CD1c-positive myeloid dendritic cell (primary cell): Measurements from ENCODE around the gene ARHGEF10L.
A peak's percentile ranks its signal among the peaks of the same experiment; 100 is the strongest.

Experiments used
- DNase-seq: peaks from one replicate; pipeline ENCODE4 v3.0.0-alpha.2; 2016; ENCODE audit errors: extremely low spot score

Gene ARHGEF10L

GRCh38 chr1:17655169-17655568 is 115.7 kb downstream of the ARHGEF10L start:
- DNase-seq: no peak

GRCh38 chr1:17655922-17656321 is 116.4 kb downstream of the ARHGEF10L start:
- DNase-seq: no peak

GRCh38 chr1:17657436-17657835 is 117.9 kb downstream of the ARHGEF10L start:
- DNase-seq: no peak

GRCh38 chr1:17658837-17659236 is 119.3 kb downstream of the ARHGEF10L start:
- peak; percentile 66 for DNase-seq

GRCh38 chr1:17661546-17662157 is 122.2 kb downstream of the ARHGEF10L start:
- DNase-seq: peak; percentile 76

GRCh38 chr1:17662296-17662695 is 122.8 kb downstream of the ARHGEF10L start:
- no peak for DNase-seq

GRCh38 chr1:17662786-17663185 is 123.3 kb downstream of the ARHGEF10L start:
- DNase-seq: no peak

- no peak for DNase-seq
Observed at GRCh38 chr1:17663646-17664045, 124.1 kb downstream of the ARHGEF10L start.

GRCh38 chr1:17664322-17664721 is 124.8 kb downstream of the ARHGEF10L start:
- no peak for DNase-seq

- DNase-seq: no peak
Observed at GRCh38 chr1:17665054-17665453, 125.6 kb downstream of the ARHGEF10L start.

GRCh38 chr1:17665950-17666720 is 126.6 kb downstream of the ARHGEF10L start:
- no peak for DNase-seq

GRCh38 chr1:17667641-17668040 is 128.1 kb downstream of the ARHGEF10L start:
- no peak for DNase-seq

- no peak for DNase-seq
Observed at GRCh38 chr1:17668195-17668594, 128.7 kb downstream of the ARHGEF10L start.

- DNase-seq: no peak
Observed at GRCh38 chr1:17668624-17669175, 129.2 kb downstream of the ARHGEF10L start.

- no peak for DNase-seq
Observed at GRCh38 chr1:17669305-17669704, 129.8 kb downstream of the ARHGEF10L start.

- DNase-seq: no peak
Observed at GRCh38 chr1:17669866-17670451, 130.5 kb downstream of the ARHGEF10L start.

- no peak for DNase-seq
Observed at GRCh38 chr1:17670587-17671313, 131.3 kb downstream of the ARHGEF10L start.

GRCh38 chr1:17671314-17671705 is 131.8 kb downstream of the ARHGEF10L start:
- DNase-seq: no peak

- no peak for DNase-seq
Observed at GRCh38 chr1:17671741-17672140, 132.2 kb downstream of the ARHGEF10L start.

- DNase-seq: no peak
Observed at GRCh38 chr1:17672226-17672625, 132.7 kb downstream of the ARHGEF10L start.

GRCh38 chr1:17673329-17674072 is 134.0 kb downstream of the ARHGEF10L start:
- peak; percentile 39 for DNase-seq
